T-helper 1 cell (primary cell): ENCODE results near the gene HMCN1.
"Not testable (repeated sequence)": the region's sequence is repeated elsewhere in the genome, so short reads cannot be mapped to it uniquely, and the experiment has no call there.

Experiments used
- DNase-seq, 5 donors: peaks; one replicate each; pipeline ENCODE4 v3.0.0-alpha.2; 2012 to 2020

The HMCN1 gene

DNA sequence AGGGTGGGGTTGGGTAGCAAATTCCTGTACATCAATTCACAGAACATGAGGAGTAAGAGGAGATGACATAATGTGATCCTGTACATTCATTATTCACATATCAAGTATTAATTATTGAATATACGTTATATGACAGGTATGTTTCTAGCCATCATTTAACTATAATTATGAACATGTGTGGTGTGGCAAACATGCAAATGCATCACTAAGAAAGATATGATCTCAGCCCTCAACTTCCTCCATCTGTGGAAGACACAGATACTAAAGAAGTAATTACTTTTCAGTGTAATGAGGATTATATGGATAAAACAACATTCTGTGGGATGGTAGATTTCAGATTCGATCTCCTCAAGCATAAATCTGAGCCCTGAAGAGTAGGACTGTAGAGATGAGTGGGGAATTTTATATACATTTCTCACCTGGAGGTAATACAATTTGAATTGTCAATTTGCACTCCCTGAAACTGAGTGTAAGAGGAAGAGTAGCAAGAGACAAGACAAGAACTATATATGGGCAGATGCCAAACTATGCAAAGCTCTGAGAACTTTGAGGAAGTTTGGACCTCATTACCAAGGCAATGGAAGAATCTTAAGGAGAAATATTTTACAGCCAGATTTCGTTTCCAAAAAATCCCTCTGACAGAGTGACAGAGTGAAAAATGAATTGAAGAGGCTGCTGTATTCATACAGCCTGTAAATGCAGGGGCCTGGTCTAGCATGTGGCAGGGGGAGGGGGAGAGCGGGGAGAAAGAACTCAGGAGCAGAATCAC, 365.3 kb downstream of the HMCN1 start:
- no peak for DNase-seq

DNA sequence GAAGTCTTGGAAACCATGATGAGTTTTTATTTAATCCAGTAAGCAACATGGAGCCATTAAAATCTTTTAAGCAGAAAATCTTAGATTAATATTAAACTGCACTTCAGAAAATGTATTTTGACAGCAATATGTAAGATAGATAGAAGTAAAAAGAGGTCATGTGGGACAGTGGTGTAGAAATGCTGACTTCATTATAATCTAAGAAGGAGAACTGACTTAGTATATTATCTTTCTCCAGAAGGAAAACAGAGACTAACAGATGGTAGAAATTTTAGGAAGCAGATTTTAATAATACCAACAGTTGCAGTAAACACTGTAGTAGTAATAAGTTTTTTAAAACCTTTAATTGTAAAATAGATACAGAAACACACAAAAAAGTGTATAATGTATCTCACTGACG, 367.9 kb downstream of the HMCN1 start:
- no peak for DNase-seq

DNA sequence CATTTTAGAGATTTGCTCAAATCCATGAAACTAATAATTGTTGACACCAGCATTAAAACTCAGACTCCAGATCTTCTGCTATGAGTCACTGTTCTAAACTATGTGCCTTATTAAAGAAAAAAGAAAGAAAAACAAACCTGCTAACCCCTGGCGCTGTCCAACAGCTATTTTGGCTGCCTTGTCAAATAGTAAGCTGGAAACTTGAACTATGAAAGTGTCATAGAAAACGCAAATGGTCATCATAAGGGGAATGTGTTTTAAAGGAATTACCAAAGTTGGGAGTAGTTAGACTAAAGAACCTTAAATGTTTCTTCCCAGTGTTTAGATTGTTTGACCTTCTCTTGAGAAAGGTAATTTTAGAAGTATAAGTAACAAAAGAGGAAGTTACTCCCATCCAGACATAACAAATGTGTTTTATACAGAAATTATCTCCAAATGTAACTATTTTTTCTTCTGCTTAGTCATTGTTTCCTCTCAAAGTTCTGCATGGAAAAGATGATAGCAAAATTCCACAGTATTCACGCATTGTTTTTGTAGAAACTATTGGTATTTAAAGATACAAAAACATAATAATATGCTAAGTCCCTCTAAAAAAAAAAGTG, 368.5 kb downstream of the HMCN1 start:
- DNase-seq: no peak

DNA sequence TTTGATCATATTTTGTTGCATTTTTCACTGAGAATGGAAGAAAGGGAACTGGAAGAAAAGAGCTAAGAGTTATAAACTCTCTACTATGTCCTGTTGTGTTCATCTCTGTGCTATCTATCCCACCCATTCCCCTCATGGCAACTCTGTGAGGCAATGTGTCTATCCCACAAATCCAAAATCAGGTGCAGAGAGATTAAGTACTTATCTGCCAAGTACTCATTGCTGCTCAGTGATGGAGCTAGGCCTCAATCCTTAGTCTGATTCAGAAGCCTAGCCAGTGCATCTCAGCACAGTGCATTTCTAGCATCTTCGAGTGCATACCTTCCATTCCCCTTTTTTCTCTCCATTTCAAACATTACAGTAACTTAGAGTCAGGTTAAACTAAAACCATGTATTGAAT, 370.3 kb downstream of the HMCN1 start:
- DNase-seq: no peak

DNA sequence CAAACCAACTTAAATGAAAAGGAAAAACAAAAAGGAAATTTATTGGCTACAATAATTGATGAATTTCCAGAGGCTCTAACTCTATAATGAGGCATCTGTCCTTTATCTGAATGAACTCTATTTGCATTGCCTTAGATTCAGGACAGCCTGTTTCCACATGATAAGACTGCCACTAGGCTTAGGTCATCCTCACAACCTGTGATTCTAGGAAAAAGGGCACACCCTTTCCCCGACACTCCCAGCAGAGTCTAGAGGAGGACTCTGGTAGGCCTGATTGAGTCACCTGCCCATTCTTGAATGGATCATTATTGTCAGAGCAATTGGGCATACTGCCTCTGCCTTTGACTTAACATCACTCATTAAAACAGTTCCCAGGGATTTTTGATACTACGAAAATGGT, 378.1 kb downstream of the HMCN1 start:
- DNase-seq: no peak

DNA sequence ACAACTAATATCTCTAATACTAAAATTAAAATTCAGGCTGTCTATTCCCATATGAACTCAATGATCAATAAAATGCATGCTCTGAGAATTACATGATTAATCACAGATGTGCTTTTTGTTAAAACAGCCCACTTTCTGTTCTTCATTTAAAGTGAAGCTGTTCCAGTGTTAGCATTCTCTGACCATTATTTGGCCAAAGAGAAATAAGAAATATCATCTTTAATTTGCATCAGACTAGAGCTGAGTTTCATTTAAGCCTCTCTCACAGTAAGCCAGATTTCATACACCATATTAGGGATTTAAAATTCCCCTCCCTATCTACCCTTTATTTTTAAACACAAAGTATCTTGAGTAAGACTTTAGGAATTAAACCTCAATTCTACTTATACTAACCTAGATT, 379.3 kb downstream of the HMCN1 start:
- no peak for DNase-seq

DNA sequence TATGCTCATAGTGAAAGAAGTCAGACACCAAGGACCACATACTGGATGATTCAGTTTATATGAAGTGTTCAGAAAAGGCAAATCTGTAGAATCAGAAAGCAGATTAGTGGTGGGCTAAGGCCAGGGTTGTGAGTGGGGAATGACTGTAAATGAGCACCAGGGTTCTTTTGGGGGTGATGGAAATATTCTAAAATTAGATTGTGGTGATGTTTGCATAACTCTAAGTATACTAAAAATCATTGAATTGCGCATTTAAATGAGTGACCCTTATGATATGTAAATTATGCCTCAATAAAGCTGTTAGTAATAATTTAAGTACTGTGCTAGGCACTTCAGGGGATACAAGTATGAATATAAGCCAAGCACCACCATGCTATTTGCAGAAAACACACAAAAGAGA, 384.5 kb downstream of the HMCN1 start:
- no peak for DNase-seq

DNA sequence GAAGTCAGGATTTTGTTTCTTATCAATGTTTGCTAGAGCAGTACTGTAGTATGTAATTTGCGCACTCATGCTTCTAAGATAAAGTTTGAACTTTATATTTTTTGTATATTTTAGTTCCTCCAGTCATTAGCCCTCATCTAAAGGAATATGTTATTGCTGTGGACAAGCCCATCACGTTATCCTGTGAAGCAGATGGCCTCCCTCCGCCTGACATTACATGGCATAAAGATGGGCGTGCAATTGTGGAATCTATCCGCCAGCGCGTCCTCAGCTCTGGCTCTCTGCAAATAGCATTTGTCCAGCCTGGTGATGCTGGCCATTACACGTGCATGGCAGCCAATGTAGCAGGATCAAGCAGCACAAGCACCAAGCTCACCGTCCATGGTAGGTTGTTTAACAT, 388.6 kb downstream of the HMCN1 start:
- no peak for DNase-seq

DNA sequence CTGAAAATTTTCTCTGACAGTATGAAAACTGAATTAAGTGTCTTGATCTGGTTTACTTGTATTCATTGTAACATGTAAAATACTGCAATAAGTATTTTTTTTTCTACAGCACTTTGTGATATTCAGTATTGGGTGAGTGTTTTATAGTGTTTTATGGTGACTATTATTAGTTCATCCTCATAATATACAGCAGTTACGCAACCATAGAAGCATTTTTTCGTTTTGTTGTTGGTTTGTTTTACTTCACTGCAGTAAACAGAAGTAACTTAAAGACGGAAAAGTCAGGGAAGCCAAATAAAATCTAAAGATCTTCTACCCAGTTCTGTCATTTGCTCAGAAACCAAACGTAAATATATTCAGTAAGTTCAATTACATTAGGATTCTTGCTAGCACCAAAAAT, 390.8 kb downstream of the HMCN1 start:
- no peak for DNase-seq

DNA sequence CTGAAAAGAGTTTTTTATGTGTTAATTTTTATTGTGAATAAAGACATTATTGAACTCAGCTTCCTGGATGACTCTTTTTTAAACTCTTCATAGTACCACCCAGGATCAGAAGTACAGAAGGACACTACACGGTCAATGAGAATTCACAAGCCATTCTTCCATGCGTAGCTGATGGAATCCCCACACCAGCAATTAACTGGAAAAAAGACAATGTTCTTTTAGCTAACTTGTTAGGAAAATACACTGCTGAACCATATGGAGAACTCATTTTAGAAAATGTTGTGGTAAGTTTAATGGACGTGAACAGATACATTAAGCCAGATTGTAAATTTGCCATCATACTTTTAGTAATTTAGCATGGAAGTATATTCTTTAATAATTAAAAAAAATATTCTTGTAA, 391.3 kb downstream of the HMCN1 start:
- DNase-seq: no peak

DNA sequence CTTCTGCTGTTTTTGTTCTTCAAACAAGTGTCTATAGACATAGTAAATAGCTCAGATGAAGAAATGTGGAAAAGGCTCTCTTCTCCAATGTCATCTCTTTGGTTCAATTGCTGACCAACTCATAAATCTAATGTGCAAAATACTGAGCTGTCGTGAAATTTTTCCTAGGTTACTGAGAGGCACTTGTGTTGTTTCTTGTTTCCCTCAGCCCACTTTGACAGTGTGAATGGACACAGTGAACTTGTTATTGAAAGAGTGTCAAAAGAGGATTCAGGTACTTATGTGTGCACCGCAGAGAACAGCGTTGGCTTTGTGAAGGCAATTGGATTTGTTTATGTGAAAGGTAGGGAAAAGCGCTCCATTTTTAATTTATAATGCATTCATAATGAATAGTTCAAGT, 395.6 kb downstream of the HMCN1 start:
- no peak for DNase-seq

DNA sequence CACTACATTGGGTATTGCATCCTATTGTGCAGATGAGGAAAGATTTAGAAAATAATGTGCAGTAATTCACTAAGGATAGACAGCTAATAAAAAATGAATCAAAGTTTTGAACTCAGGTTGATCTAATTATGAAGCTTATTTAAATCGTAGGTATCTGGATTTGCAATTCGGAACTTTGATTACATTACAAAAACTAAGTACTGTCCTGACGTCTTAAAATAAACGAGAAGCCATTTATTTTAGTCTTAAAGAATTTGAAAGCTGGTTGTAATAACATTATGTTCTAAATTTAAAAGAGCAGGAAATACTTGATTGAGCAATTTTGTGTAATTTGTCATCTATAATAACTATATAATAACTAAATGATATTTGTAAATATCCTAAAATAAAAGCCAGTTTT, 404.9 kb downstream of the HMCN1 start:
- no peak for DNase-seq

DNA sequence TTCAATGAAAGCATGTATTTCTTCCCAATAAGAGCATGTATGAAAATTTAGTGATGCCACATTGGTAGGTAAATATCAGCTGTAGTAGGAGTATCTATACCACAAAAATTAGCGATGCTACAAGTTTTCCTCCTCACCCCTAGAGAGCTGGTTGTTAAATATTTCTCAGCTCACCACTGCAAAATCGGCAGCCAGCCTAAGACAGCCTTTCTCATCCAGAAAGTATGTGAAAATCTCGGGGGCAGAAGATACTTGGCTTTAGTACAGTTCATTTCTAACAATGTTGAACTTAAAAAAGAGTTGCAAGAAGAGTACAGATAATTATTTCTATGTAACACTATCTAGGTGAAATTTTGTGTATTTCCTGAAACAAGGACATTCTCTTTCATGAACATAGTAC, 405.5 kb downstream of the HMCN1 start:
- no peak for DNase-seq

DNA sequence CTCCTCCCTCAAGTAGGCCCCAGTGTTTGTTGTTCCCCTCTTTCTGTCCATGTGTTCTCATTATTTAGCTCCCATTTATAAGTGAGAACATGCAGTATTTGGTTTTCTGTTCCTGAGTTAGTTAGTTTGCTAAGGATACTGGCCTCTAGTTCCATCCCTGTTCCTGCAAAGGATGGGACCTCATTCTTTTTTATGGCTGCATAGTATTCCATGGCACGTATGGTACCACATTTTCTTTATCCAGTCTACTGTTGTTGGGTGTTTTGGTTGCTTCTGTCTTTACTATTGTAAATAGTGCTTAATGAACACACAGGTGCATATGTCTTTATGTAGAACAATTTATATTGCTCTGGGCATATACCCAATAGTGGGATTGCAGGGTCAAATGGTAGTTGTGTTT, 408.0 kb downstream of the HMCN1 start:
- no peak for DNase-seq

DNA sequence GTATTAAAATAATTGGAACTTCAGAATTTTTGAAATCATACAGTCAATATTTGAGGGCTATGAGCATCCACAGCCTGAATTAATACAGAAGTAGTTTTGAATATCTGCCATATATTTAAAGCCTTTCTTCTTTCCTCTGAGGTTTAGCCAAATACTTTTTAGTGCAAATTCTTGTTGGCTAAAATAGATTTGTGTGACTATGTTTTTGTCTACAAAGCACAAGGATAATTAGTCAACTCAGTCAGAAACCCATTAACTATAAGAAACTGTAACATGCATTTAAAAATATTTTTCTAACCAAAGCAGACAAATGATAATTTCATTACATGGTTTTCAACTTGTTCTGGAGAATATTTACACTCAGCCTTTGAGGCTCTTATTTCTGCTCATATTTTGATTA, 408.7 kb downstream of the HMCN1 start:
- no peak for DNase-seq

DNA sequence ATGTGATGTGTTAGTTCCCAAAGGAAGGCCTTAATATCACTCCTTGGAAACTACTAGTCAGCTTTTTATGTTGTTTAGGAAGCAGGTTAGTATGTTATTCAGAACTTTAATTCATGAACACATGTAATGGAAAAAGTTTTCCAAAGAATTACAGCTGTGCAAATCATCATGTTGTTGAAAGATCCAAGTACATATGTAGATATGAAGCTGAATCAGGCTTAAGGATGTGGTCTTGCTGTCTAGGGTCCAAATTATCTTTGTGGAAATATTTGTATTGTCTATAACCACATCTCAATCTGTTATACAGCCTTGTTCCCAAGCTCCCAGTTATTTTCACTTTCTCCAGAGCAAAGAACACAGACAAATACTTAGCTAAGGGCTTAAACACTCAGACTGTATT, 409.3 kb downstream of the HMCN1 start:
- DNase-seq: no peak

DNA sequence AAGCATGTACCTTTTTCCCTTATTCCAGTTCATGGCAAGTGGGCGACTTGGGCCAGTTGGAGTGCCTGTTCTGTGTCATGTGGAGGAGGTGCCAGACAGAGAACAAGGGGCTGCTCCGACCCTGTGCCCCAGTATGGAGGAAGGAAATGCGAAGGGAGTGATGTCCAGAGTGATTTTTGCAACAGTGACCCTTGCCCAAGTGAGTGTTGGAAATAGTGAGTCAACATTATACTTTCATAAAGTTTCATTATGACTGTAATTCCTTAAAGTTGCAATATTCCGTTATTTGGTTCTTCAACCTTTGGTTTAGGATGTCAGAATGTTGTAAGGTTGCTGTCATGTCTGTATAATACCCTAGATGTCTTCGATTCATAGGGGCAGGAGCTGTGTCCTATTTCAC, 410.3 kb downstream of the HMCN1 start:
- no peak for DNase-seq

DNA sequence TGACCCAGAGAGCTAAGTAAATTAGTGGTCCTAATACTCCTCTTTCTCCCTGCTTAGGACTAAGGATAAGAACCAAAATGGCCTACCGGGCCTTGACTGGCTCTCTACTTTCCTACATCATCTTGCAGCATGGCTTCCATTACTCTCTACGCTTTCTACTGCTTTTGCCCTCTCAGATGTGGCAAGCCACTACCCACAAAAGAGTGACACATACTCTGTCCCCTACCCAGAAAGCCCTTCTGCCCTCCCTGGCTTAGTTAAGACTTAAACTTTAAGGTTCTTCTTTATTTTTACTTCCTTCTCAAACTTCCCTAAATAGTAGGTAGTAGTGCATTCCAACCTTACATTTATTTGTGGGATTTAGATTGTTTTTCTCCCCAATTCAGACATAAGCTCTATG, 412.8 kb downstream of the HMCN1 start:
- no peak for DNase-seq

DNA sequence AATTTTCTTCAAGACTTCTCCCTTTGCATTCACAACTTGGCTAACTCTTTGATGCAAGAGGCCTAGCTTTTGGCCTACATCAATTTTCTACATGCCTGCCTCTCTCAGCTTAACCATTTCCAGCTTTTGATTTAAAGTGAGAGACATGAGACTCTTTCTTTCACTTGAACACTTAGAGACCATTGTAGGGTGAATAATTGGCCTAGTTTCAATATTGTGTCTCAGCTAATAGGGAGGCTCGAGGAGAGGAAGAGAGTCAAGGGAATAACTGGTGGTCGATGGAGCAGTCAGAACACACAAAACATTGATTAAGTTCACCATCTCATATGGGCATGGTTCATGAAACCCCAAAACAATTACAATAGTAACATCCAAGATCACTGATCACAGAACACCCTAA, 415.4 kb downstream of the HMCN1 start:
- DNase-seq: no peak

DNA sequence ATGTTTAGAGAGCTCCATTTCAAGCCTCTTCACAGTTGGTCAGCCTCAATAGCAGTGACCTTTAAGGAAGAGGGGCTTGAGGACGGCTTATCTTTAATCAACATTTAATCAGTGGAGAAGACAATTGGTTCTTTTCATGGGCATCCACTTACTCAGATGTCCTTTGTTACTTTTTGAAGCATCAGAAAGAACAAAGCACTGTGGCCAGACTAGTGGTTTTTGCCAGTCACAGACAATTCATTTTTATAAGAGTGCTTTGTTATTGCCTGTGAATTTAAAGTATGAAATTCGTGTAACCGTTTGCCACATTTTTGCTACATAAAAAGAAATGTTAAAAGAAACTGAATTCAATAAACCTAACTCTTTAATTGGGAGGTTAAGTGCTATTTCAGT, 418.0 kb downstream of the HMCN1 start:
- DNase-seq: no peak

DNA sequence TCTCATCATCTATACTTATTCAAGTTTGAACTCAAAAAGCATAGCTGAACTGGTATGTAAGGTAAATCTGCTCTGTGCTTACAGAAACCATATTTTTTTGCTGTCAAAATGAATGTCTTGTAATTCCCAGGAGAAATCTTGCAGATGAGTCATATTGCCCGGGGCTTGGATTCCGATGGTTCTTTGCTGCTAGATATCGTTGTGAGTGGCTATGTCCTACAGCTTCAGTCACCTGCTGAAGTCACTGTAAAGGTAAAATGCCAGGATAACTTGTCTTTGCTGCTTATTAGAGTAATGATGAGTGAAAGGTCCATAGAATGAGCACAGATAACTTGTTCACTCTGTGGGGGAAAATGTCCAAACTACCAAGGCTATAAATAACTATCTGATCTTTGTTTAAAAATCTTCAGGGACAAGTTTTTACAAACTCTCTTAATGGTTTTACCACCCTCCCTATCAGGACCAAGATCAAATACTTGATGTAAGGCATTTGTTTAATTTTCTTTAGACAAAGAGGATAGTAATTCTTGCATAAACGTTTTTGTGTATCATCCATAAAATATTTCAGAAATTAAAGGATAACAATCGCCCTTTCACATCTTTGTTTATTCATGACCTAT, 418.5 kb downstream of the HMCN1 start:
- DNase-seq: no peak

DNA sequence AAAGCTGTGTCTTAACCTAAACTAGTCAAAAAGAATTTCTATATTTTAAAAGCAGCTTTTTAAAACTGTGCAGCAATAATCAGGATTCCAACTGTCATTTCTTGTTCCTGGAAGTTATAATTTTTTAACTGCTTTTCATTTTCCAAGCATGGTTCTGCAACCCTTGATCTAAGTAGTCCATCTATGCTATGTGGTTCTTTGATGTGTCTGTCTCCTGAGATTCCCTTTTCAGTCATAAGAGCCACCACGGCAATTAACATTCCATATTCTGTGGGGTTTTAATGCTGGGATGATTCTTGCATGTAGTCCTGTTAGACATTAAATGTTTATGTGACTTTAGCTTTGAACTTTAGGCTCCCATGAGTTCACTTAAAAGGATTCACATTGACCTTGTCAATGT, 420.5 kb downstream of the HMCN1 start:
- no peak for DNase-seq

DNA sequence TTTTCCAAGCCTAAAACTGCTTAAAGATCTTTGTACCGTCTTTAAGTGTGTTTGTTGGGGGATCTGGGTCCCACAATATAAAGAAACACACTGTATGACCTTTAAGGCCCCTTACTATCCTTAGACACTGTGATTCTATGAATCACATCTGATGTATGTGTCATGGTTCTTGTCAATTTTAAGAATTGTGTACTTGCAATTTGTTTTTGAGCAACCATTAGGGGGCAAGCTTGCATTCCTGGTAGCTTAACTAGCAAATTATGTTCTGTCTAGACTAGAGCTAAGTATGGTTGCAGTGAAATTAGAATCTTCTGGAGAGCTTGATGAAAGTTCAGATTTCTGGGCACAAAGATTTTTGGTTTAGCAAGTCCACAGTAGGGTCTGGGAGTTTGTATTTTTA, 421.4 kb downstream of the HMCN1 start:
- DNase-seq: peak in 1 of 5 donors; percentile 11

DNA sequence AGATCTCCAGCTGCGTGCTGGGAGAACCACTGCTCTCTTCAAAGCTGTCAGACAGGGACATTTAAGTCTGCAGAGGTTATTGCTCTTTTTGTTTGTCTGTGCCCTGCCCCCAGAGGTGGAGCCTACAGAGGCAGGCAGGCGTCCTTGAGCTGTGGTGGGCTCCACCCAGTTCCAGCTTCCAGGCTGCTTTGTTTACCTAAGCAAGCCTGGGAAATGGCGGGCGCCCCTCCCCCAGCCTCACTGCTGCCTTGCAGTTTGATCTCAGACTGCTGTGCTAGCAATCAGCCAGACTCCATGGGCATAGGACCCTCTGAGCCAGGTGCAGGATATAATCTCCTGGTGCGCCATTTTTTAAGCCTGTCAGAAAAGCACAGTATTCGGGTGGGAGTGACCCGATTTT, 428.7 kb downstream of the HMCN1 start:
- DNase-seq: not testable (repeated sequence)

DNA sequence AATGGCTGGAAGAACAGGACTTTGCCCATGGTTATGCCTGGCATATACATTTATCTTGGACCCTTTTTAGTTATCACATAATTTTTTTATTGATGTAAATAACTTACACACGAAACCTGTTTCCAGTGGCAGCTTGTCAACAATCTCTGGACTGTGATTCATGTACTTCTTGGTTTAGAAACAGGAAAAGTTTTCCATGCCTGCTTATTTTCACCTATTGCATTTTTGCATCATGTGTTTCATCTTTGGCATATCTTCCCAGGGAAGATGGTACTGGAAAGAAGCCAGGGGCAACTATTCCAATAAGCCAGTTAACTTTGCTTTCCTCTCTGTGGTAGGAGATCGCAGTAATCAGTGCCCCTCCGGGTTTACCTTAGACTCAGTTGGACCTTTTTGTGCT, 430.6 kb downstream of the HMCN1 start:
- no peak for DNase-seq
